ENCODE measurements around the gene TEX44.
"Not testable (repeated sequence)": the region's sequence is repeated elsewhere in the genome, so short reads cannot be mapped to it uniquely, and the experiment has no call there.

Gene TEX44

DNA sequence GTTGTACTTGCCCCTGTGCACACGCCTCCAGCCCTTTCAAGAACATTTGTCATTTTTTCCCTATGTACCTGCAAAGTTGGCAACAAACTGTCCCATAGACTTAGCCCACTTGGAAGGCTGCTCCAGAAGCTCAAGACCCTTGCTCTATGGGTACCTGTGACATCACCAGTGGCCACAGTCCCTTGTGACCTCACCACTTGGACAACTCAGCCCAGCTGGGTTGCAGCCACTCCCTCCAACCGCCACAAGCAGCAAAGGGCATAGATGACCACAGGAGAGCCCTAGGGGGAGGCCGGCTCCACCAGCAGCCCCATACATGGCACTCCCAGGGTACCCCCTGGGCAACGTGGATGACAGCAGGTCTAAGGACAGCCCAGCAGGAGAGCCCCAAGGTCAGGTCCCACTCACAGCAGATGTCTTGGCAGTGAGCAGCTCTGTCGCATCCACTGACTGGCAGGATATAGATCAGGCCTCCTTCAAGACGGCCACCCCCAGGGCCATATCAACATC, at the start of gene TEX44:
Gene TEX44 (plus strand): TSS at position 229 of the 510 bp plus-strand sequence. CDS start 88 bp downstream, at position 317.
- no peak for DNase-seq

DNA sequence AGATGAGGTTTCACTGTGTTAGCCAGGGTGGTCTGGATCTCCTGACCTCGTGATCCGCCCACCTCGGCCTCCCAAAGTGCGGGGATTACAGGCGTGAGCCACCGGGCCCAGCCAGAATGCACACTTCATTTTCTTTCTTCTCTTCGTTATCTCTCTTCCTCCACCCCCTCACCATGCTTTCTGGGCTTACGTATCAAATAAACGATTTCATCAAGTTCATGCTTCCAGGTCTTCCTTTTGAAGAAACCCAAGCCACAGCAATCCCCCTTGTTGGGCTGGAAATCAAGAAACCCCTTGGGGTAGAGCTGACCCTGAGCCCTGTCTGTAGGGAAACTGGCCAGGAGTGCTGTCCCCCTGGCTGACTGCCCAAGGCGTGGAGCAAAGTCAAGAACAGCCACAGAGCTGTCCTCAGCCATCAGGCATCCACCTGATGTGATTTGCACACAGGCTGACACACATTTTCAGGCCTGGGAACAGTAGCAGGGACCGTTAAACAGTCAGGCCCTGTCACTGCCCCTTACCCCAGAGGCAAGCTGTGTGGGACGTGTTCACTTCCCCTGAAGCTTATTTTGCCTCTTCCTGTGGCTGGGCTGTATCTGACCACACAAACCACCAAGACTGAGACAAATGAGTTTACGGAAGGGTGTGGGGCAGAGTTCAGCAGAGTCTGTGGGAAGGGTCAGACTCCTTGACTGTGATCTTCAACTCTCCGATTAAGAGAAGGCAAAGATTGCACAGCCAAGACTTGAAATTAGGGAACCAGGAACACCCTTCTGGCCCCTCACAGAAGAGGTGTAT, 47.4 kb upstream of the TEX44 start:
- DNase-seq: no peak

DNA sequence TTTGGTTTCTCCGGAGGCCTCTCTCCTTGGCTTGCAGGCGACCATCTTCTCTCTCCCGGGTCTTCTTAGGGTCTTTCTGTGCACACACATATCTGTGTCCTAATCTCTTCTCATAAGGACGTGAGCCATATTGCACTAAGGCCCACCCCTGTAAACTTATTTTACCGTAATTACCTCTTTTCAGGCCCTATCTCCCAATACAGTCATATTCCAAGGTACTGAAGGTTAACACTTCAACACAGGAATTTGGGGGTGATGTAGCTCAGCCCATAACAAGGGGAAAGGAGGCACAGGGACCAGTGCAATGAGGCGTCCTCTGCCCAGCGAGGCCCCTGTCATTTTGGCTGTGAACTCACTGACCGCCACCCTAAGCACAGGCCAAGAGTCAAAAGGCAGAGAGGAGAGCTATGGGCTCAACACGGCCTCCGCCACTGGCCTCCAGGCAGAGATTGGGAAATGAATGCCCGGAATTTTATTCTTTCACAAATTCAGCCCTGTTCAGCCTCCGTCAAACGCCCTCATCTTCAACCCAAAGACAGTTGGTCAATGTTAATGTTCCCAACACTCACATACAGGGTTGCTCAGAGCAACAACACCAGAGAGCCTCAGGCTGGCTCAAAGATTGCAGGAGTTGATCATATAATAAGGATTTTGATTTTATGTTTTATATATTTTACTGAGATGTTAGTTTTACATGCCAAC, 46.5 kb upstream of the TEX44 start:
- DNase-seq: no peak

DNA sequence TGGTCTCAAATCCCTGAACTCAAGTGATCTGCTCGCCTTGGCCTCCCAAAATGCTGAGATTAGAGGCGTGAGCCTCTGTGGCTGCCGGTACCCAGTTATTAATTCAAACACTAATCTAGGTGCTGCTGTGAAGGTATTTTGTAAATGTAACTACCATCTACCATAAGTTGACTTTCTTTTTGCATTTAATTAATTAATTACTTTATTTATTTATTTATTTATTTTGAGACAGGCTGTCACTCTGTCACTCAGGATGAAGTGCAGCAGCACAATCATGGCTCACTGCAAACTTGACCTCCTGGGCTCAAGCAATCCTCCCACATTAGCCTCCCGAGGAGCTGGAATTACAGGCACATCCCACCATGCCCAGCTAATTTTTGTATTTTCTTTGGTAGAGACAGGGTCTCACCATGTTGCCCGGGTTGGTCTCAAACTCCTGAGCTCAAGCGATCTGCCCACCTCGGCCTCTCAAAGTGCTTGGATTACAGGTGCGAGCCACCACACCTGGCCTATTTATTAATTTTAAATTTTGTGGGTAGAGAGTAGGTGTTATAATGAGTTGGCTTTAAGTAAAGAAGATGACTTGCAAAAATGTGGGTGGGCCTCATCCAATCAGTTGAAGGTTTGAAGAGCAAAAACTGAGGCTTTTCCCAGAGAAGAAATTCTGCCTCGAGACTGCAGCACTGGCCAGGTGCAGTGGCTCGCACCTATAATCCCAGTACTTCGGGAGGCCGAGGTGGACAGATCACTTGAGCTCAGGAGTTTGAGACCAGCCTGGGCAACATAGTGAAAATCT, 45.2 kb upstream of the TEX44 start:
- no peak for DNase-seq

DNA sequence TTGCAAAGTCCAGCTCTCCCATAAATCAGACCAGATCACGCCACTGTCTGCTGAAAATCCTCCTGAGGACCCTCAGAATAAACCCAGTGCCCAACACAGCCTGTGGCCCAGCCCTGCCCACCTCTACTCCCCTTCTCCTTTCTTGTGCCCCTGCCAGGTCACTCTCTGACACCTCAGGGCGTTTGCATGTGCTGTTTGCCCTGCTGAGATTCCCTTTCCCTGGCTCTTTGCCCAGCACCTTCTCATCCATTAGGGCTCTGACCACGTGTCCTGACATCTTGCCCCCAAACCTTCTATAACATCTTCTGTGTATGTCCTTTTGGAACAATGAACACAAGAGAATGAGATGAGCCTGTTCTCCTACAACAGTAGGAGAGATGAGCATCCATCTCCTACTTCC, 43.9 kb upstream of the TEX44 start:
- no peak for DNase-seq

DNA sequence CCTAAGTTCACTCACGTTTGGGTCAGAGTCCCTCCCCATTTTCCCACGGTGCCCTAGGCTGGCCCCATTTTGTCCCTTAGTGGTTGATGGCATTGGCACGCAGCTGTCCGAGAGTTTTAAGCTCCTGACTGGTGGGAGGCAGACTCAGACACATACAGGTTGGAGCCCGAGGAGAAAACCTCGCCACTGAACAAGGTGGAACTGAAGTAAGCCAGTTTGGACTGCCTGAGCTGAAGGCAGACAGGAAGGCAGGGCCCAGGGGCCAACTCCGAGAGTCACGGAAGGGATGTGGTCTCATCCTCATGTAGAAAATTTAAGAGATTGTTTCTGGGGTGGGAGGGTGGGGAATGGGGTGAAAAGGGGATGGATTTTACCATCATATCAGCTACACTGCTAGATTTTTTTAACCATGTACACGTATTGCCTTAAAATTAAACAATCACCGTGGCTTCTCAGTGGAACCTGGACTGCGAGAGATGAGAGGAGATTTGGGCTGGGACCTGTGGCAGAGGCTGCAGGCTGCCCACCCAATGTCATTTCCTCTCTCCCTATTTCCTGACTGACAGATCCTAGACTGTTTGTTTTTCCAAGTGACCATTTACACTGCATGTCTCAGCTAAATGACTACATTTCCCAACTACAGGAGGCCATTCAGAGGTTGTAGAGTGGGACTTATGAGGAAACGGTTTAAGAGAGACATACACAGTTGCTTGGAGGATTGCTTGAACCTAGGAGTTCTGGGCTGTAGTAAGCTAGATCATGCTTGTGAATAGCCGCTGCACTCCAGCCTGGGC, 43.0 kb upstream of the TEX44 start:
- DNase-seq: no peak

DNA sequence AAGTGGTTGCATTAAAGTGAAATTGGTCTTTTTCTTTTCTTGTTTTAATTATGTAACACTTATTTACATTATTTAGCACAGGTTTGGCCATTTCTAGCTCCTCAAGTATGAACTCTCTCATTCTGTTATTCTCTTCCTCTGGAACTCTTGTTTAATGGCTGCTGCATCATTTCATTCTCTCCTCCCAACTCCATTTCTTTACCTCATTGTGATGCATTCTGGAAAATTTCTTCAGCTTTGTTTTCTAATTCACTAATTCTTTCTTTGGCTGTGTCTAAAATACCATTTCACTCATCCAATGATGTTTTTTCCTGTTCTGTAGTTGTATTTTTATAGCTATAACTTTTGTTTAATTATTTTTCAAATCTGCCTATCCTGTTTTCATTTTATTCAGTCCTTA, 39.9 kb upstream of the TEX44 start:
- no peak for DNase-seq

DNA sequence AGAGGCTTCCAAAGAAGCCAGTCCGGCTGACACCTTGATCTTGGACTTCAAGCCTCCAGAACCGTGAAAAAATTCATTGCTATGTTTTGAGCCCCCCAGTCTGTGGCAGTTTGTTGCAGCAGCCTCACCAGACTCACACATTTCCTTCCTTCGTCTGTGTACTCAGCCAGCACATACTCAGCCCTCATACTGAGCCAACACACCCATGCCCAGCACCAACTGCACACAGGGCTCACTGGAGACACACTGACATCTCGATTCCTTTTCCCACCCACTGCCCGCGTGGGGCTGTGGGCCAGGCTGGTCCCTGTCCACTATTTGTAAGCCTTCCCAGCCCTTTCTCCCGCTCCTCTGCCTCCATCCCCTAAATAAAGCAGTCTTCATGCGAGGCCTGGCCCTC, 38.3 kb upstream of the TEX44 start:
- no peak for DNase-seq

DNA sequence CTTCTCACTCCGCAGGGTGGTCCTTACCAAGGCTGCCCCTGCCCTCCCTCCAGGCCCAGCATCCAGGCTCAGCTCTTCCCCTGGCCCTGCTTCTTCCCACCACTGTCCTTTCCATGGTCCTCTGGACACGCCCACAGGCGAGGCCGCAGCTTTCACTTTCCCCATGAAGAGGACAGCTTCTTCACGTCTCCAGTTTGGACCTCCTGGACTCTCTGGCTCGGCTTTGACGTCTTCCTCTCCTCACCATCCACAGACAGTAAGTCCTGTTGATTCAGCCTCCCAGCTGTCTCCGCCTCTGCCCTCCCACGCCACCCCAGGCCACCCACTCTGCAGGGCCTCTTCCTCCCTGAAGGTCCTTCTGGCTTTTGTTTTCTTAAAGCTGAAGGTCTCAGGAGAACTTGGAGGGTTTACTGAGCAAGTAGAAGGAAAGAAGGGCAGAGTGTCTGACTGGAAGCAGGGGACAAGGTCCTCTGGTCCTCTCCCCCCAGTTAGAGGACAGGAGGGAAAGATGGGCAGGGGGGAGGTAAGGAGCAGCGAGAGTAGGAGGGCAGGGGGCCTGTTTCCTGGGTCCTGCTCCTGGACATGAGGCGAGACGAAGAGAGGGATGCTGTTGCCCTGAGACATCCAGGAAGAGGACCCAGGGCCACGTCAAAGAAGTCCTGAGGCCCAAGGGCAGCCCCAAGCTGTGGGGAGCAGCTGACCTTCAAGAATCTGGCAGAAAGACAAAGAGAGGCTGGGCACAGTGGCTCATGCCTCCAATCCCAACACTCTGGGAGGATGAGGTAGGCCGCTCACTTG, 37.7 kb upstream of the TEX44 start:
- DNase-seq: no peak

DNA sequence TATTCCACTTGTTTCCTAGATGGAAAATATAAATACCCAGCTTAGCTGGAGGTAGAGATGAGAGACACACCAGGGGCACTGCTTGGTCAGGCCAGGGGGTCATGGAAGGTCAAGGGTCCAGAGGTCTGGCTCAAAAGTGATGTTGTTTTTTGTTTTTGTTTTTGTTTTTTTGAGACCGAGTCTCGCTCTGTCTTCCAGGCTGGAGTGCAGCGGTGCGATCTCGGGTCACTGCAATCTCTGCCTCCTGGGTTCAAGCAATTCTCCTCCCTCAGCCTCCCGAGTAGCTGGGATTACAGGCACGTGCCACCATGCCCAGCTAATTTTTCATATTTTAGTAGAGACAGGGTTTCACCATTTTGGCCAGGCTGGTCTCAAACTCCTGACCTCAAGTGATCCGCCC, 36.2 kb upstream of the TEX44 start:
- DNase-seq: not testable (repeated sequence)

DNA sequence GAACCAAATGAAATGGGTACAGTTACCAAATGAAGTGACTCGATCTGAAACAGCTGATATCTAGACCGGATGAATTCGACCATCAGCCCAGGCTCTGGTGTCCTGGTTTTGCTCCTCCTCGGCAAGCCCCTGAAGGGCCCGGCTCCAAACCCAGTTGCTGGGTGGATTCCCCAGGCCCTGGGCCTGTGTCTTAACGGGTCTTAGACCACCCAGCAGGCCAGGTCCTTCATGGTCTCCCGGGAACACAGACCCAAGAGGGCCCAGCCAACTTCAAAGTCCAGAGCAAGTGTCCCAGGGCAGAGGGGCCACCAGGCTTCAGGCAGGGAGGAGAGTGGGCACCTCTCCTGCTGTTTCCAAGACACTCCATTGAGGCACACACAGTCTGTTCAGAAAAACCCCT, 35.7 kb upstream of the TEX44 start:
- no peak for DNase-seq

DNA sequence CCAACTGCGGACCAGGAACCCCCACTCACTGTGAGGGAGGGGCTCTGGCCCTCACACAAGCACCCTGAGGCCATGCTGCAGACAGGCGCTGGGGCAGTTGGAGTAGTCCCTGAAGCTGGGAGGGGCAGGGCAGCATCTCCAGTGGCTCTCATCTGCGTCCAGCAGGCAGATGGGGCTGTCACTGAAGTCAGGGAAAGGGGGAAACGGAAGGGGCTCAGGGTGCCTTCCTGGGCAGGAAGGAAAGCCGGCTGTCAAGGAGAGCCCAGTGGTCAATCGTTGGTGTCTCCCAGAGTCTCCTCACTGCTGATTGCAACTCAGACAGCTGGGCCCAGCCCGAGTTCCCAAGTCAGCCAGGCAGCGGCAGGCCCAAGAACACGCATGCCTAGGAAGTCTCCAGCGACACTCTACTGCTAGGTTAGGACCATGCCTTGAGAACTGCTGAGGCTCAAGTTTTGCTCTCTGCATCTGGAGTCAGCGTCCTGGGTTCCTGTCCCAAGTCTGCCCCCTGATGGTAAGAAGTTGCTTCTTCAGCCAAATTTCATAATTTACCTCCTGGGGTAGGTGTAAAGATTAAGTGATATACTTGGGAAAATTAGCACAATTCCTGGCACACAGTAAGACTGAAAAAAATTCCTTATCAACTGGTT, 35.0 kb upstream of the TEX44 start:
- peak; percentile 40 for DNase-seq

DNA sequence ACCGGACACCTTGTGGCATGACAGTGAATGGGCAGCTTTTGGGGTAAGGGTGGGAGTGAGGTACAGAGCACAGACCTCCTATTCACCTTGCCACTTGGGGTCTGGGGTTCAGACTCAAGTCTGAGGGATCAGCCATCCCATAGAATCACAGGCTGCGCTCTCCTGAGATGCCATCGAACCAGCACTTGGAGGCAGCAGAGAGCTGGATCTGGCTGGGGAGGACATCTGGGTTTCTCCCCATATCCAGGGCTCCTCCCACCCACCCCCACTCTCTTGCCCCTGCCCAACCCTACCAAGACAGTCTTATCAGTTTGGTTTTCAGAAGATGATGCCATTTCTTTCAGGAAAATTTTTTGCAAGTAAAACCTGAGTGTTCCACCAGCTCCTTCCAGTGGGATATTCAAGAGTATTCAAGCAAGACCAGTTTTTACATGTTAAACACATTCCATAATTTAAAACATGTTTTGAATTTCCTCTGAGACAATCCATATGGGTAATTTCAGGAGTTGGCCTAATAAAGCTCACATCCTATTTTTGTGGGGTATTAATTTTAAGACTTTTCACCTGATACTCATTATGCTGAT, 29.2 kb upstream of the TEX44 start:
- peak; percentile 25 for DNase-seq

DNA sequence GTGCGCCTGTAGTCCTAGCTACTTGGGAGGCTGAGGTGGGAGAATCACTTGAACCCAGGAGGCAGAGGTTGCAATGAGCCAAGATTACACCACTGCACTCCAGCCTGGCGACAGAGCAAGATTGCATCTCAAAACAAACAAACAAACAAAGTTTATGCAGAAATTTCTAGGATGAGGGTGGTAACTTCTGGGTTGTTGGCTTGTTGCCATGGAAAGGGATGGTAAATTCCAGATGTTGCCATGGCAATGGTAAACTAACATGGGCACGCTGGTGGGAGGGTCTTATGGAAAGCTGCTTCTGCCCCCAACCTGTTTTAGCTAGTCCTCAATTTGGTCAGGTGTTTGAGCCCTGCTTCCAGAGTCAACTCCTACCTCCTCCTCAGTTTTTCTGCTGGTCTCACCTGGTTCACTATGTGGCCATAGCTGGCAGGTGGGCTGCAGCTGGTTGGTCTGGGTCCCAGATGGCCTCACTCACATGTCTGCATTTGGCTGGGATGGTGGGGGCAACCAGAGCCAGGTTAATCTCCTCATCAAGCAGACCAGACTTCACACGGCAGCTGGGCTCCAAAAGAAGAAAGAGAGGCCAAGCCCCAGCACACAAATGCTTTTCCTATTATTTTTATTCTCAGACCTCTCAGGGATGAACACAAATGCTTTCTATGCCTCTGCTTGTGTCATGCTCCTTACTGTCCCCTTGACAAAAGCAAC, 26.6 kb upstream of the TEX44 start:
- DNase-seq: no peak

DNA sequence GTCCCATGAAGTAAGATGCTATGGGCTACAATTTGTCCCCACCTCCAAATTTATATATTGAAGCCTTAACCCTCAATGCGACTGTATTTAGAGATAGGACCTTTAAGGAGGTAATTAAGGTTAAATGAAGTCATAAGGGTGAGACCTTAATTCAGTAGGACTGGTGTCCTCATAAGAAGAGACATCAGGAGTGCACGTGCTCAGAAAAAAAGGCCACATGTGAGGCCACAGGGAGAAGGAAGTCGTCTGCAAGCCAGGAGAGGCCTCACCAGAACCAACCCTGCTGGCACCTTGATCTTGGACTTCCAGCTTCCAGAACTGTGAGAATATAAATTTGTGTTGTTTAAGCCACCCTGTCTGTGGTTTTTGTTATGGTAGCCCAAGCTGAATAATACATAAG, 25.5 kb upstream of the TEX44 start:
- no peak for DNase-seq

DNA sequence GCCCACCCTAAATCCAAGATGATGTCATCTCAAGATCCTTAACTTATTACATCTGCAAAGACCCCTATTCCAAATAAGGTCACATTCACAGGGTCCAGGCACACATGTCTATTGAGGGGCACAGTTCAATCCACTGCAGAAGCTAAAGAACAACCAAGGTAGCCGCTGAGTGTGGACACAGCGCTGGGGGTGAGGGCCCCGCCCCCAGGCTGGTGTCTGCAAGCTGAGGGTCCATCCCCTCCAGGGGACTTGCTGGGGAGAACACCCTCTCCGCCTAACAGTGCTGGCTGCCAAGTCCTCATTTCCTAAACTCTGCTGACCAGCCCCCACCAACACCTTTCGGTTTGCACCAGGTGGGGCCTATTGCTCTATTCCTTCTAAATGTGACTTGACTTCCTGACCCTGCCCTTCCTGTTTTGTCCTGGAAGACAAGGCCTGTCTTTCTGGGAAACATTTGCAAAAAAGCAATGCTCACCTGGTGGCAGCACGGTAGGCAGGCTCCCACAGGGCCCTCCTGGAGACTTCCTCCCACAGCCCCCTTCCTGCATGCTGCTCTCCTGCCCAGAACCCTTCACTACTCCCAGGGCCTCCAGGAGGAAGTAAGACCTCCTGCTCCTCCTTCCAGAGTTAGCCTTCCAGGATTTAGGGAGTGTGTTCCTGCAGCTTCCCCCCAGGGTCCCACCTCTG, 24.4 kb upstream of the TEX44 start:
- no peak for DNase-seq

DNA sequence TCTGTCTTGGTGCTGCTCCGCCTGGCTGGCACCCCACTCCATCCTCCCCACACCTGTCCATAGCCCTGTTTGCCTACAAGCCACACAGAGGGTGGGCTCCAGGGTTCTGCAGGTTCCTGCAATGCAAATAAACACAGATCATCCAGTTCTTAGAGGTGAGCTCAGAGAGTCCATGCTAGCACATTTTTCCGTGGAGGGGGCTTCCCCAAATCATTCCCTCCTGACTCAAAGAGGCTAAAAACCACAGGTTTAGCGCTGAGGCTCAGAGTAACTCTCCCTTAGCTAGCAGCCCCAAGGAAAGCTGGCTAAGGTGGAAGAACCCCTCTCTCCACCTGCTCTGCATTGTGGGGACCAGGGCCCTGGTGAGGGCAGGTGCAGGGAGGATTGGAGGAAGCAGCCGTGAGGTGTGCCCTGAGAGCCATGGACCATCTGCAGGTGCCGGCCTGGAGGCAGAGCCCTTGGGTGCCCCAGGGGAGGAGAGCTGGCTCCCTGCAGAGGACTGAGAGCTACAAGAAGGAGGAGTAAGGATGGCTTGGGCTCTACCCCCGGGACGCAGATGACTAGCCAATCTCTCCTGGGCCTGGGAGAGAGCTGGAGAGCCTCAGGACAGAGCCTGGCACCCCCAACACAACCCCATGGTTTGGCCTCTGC, 23.8 kb upstream of the TEX44 start:
- no peak for DNase-seq

DNA sequence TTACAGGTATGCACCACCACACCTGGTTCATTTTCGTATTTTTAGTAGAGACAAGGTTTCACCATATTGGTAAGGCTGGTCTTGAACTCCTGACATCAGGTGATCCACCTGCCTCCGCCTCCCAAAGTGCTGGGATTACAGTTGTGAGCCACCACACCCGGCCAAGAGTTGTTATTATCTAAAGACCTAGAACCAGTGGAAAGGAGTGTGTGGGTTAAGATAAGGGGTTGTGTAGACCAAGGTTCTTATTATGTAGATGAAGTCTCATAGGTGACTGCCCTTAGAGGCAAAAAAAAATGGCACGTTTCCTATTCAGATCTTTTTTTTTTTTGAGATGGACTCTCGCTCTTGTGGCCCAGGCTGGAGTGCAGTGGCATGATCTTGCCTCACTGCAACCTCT, 21.7 kb upstream of the TEX44 start:
- not testable (repeated sequence) for DNase-seq

DNA sequence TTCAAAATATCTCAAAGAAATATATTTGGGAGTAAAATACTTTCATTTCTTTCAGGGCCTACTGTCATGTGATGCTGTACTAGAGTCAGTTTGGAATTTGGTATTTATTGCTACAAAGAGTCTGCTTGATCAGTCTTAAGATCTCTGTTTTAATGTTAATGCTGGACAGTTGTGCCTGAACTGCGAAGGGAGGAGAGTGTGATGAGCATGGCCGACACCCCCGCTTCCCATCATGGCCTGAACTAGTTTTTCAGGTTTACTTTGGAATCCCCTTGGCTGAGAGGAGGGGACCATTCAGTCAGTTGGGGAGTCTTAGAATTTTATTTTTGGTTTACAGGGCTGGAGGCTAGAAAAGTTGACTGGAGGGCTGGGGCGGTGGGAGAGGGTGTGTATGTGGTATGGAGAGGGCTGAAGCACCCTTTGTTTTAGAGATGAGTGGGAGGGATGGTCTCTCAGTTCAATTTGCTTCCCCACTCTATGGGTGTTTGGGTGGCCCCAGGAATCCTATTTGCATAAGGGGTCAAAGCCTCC, 20.9 kb upstream of the TEX44 start:
- DNase-seq: no peak
